Dermis blood vessel endothelial cell (primary cell): Measurements from ENCODE around the gene BTBD9. TPM values are rescaled to one million over a fixed set of nuclear protein-coding genes. Genes with fewer than 3 reads are reported as not detected.

ENCODE experiments used
- DNase-seq: peaks from one replicate; pipeline ENCODE4 v3.0.0; 2010
- total RNA-seq: library from RNA; depleted of rRNA; stranded (reverse); fragments of >200 nt; gene quantifications from 2 replicates; pipeline ENCODE4 v1.2.3, GENCODE V29; 2014

BTBD9 gene
- total RNA-seq, 1 donor from 2014 or later, result 12.1 TPM

GRCh38 chr6:38326837-38327236 is 312.9 kb downstream of the BTBD9 start:
- no peak for DNase-seq

DNA sequence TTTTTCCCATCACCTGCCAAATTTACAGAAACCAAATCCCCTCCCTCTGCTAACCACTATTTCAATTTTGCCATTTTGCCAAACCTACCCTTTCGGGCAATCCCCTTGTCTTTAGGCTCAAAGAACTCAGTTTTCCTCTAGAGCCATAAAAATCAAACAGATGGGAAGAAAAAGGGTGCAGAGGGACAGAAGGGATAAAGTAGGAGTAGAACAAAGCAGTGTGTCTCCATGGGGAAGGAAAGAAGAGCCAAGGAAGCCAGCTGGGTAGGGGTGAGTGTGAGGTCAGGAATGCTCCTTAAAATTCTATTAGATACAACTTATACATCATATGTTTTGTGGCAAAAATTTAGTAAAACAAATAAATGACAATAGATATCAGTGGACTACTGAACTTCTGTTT is 316.5 kb downstream of the BTBD9 start:
- DNase-seq, result no peak

DNA sequence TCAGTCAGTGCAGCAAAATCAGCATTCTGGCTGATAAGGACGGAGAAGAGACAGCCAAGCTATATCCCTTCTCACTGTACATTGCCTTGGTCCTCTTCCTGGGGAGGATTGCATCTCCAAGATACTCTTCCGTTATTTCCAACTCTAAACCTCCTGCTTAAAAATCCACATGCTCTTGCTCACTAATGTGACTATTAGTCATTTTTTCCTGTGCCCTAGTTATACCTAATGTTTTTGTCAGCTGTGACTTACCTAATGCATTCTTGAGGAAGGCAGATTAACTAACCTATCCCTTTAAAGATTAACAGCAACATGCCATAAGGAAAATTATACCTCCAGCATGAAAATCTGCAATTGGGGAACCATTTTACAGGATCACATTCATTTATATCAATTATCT is 317.6 kb downstream of the BTBD9 start:
- DNase-seq, result peak; percentile 31

DNA sequence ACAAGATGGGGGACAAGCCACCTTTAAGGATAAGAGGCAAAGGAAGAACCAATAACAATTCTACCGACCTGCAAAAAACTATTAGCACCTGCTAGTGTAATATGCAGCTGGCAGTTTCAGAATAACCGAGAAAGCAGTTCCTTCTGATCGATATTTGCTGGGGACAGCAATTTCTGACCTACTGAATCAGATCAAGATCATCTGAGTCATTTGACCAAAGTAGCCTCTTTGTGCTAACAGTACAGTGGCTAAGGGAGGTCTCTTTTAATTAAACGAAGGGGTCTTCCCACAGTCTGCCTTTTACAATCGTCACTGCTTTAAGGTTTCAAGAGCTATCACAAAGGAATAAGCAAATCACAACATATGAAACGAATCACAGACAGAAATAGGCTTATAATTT is 318.9 kb downstream of the BTBD9 start:
- no peak for DNase-seq

DNA sequence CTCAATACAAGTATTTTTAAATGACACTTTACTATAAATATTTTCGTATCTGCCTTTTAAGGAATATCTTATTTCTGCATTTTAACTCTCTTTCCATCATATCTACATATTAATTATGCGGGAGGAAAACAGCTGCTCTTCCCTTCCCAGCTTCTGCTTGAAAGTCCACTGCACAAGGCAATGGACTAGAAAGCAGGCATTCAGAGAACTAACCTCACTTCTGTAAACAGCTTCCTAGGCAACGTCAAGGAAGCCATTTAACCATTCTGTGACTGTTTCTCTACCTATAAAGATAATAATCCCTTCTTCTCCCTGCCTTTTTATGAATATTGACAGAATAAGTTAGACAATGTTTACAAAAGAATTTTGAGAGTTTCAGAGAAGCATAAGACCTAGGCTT is 319.4 kb downstream of the BTBD9 start:
- DNase-seq, result no peak

DNA sequence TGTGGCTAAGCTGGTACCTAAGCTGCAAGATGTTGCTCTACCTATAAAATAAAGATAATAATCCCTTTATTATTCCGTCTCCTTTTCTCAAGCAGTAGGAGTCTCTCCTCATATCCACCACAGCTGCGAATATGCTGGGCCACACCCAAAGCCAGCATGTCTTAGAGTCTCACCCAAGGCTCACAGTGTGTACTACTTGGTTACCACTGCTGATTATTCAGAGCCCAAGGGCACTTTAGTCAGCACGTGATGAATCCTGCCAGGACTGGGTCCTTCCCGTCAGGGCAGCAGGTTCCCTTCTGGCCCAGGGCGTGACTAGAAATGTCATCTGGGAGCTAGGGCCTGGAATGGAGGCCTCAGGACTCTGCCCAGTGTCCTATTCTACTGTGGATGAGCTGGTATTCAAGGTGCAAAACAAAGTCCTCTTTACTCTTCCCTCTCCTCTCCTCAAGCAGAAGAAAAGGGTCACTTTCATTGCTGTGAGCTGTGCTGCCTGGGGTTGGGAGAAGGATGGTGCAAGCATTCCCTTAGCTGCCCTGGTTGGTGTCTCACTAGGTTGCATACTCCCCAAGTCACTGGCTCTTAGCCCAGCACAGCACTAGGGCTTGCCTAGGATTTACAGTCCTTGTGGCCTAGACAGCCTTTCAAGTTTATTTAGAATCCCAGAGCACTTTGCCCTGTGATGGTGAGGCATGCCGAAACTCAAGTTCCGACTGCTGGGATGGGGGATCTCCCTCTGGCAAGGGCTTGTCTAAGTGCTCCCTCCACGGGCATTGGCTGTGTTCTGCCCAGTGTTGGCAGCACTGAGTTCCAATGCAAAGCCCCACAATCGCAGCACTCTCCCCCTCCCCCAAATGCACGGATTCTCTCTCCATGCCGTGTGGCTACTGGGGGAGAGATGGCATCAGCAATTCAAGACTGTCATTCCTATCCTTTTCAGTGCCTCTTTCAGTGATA is 320.2 kb downstream of the BTBD9 start:
- no peak for DNase-seq

- DNase-seq, result no peak
Observed at GRCh38 chr6:38316099-38316868, 323.4 kb downstream of the BTBD9 start.

DNA sequence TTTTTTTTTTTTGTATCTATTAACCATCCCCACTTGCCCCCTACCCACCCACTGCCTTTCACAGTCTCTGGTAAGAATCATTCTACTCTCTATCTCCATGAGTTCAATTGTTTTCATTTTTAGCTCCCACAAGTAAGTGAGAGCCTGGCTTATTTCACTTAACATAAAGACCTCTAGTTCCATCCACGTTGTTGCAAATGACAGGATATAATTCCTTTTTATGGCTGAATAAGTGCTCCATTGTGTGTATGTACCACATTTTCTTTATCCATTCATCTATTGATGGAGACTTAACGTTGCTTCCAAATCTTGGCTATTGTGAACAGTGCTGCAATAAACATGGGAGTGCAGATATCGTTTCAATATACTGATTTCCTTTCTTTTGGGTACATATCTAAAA is 328.5 kb downstream of the BTBD9 start:
- no peak for DNase-seq

GRCh38 chr6:38310061-38310460 is 329.7 kb downstream of the BTBD9 start:
- DNase-seq, result no peak

GRCh38 chr6:38307740-38308139 is 332.0 kb downstream of the BTBD9 start:
- DNase-seq, result no peak

GRCh38 chr6:38306931-38307330 is 332.8 kb downstream of the BTBD9 start:
- DNase-seq, result no peak

- DNase-seq, result no peak
Observed at GRCh38 chr6:38305995-38306681, 333.6 kb downstream of the BTBD9 start.

- DNase-seq, result no peak
Observed at GRCh38 chr6:38302838-38303237, 336.9 kb downstream of the BTBD9 start.

DNA sequence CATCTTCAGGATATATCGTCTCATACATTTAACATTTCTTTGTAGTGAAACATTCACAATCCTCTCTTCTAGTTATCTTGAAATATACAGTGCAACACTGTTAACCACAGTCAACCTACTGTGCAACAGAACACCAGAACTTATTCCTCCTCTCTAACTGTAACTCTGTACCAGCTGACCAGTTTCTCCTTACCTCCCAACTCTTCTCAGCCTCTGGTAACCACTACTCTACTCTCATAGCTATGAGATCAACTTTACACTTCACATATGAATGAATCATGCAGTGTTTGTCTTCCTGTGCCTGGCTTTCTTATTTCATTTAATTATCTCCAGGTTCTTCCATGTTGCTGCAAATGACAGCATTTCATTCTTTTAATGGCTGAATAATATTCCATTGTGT is 337.6 kb downstream of the BTBD9 start:
- DNase-seq, result no peak

DNA sequence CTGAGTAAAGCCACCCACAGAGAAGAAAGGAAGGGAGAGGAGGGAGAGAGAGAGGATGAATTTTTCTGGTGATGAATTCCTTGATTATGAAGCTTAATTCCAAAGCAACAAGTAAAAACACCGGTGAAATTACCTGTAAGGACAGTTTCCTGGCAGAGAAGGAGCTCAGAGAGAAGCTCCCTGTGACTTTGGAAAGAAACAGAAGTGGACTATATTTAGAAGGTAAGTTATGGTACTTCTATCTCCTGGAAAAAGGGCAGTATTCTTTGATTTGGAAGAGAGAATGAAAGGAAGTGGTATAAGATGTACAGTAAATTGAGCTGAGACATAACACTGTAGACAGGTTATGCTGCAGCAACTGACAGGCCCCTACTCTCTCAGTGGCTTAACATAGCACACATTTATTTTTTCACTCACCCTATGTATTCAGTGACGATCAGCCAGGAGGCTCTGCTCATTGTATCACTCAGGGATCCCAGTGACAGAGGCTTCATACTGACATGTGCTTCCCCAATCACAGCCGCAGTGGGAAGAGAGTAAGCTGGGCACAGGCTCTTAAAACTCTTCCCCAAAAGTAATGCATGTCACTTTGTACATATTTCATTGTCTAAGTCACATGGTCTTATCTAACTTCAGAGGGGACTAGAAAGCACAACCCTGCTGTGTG is 349.5 kb downstream of the BTBD9 start:
- DNase-seq, result no peak

GRCh38 chr6:38287487-38287886 is 352.2 kb downstream of the BTBD9 start:
- DNase-seq, result no peak

GRCh38 chr6:38284802-38285394 is 354.8 kb downstream of the BTBD9 start:
- DNase-seq, result no peak

DNA sequence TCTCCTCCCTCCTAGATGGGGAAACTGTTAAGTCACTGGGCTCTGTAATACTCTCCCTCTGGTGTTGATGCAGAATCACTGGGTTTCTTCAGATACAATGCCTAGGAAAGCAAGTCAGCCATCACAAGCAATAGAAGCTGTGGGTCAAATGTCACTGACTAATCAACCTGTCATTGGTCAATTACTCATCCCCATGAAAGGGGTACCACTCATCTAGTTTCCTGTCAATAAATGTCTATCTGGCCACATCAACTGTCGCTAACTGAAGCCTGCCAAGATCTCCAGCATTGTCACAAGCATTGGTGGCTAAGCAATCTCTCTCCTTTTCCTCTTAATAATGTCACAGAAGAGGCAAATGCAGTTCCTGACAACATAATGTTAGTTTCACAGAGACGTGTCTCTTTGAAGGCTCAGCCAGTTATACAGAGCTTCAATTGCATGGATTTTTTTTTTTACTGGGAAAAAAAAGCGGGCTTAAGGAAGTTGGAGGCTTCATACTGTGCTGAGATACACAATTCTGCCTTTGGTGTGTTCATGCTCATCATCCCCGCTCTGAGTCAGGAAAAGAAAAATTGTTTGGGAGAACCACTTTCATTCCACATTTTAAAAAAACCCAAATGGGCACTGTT is 355.9 kb downstream of the BTBD9 start:
- DNase-seq, result peak; percentile 60

- no peak for DNase-seq
Observed at GRCh38 chr6:38282911-38283310, 356.8 kb downstream of the BTBD9 start.

GRCh38 chr6:38281126-38281525 is 358.6 kb downstream of the BTBD9 start:
- DNase-seq, result no peak

DNA sequence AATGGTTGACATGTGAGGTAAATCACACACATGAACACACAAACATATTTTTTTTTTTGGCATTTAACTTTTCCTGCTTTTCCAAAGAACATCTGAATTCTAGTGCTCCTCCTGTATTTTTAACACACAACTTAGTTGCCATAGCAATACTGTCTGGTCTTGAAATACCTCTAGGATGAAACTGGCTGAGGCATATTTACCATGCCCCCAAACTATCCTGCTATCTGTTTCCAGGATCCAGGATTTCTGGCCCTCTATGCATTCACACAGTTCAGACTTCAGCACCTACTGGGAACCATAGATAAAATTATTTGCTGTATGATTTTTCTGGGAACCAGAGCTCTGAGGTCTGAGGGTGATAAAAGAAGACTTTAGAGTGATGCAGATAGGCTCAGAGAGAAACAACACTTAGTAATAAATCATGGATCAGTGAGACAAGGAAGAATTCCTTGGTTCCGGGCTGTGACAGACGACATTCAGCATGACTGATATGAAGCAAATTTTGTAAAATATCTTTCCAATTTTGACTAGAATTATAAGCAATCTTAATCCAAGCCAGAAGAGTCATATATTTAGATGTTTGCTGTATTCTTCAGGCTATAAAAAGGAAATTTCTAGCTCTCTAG is 359.7 kb downstream of the BTBD9 start:
- no peak for DNase-seq
